GM12801 (cell line): ENCODE measurements around the gene B4GALT1.

Experiments used
- TF ChIP-seq, protein P1 (sequence below): IDR thresholded peaks from one replicate; pipeline ENCODE4 v1.5.1; 2011; ENCODE audit warnings: control low read depth; ENCODE audit not compliant: insufficient read length; ENCODE audit errors: extremely low read depth

B4GALT1 gene

DNA sequence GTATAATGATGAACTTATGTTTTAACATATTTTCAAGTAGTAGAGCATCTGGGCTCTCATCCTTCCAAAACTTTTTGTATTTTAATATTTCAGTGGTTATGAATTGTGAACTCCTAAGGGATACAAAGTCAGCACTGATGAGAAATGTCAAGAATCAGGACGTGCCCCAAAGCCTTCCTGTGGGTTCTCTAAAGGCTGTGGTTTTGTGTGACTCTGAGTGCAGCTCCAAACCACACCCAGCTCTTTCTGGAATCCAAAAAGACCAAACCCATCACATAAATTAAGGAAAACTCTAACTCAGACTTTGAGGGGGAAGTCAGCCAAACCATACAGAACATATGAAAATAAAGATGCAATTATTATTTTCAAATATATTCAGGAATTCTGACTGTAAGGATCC is 49.8 kb downstream of the B4GALT1 start:
- TF ChIP-seq, protein P1, sequence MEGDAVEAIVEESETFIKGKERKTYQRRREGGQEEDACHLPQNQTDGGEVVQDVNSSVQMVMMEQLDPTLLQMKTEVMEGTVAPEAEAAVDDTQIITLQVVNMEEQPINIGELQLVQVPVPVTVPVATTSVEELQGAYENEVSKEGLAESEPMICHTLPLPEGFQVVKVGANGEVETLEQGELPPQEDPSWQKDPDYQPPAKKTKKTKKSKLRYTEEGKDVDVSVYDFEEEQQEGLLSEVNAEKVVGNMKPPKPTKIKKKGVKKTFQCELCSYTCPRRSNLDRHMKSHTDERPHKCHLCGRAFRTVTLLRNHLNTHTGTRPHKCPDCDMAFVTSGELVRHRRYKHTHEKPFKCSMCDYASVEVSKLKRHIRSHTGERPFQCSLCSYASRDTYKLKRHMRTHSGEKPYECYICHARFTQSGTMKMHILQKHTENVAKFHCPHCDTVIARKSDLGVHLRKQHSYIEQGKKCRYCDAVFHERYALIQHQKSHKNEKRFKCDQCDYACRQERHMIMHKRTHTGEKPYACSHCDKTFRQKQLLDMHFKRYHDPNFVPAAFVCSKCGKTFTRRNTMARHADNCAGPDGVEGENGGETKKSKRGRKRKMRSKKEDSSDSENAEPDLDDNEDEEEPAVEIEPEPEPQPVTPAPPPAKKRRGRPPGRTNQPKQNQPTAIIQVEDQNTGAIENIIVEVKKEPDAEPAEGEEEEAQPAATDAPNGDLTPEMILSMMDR, result no peak

DNA sequence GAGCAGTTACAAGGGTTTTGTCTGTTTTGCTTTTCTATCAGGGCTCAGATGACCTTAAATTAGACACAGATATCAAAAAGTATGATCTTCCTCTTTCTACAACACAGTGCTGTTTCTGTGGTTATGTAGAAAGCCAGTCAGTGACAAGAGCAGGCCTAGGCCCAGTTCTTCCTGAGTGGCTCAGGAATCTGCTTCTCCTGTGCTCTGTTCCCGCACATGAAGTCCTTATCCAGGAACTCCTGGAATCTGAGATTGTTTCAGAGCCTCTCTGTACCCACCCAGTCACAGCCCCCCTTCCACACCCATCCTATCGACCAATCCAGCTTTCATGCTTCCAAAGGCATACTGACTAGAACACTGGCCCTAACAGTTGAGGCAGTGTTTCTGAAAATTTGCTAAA is 50.3 kb downstream of the B4GALT1 start:
- TF ChIP-seq, protein P1, result no peak

DNA sequence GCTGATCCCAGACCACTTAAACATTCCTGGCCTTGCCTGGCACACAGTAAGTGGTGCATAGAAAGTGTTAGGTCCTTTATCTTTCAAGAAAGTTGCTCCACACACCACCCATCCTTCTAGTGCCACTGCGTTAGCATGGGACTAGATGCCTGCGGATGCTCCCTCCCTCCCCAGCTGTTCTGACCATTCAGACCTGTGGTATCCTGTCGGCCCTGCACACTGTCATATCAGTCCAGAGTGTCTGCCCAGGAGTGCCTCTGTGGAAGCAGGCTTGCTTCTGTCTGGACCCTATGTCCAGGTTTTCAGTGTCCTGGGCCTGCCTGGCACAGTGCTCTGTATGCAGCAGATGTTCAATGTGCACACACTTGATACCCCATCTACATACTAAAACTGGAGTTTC is 52.4 kb downstream of the B4GALT1 start:
- TF ChIP-seq, protein P1, result no peak

DNA sequence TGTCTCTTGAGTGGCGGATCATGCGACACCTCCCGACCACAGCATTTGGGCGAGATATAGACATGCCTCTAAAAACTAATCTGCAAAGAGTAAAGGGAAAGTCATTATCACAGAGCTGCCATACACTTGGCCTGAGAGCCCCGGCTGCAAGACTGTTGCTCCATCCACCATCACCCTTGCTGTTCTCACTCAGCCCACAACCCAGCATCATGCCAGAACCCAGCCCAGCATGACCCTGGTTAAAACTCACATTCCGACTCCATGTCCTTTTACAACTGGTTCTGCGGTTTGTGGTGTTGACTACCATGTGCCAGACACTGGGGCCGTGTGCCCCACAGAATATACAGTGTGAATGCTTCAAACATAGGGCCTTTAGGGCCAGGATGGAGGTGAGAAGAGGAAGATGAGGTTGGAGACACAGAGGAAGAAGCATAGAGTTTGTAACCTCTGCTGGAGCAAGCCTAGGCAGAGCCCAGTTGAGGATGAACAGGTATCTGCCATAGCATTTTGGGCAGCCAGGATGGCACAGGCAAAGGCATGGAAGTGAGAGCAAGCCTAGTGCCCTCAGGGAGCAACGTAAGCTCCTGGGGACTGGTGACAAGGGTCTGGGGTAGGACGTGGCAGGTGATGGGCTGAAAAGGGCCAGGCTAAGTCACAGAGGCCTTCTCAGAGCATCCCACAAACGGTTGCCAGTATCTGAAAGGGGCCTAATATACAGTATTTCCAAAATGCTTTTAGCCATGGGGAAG is 53.2 kb downstream of the B4GALT1 start:
- TF ChIP-seq, protein P1, result no peak

DNA sequence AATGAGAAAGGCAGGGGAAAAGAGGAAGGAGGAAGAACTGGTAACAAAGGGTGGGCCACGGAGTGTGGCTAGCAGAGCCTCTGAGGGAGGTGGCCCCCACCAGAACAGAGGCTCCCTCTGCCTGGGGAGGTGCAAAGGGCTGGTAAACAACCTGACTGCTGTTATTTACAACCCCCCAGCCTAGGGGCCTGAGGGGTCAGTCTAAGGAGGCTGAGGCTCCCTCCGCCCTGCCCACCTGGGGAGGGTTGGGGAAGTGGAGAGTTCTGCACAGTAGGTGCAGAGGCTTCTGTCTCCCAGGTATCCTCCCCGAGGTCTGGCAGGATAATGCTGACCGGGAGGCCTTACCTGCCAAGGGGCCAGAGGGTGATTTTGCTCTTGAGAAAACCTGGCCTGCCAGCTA is 55.0 kb downstream of the B4GALT1 start:
- TF ChIP-seq, protein P1, result no peak

DNA sequence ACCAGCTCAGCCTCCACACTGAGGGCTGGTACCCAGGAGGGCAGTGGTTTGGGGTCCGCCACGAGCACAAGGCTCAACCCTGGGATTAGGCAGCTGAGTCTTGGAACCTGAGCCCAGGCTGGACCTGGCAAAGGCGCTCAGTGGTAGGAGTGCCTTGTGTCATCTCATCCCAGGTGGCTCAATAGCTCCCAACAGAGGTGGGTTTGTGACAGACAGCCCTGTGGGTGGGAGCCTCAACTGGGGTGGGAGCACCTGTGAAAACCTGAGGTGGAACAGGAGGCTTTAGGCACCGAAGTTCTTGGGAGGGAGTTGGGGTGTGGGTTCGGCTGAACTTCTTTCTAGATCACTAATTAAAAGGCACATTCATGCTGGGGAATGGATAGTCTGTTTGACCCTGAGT is 55.5 kb downstream of the B4GALT1 start:
- TF ChIP-seq, protein P1, result no peak

DNA sequence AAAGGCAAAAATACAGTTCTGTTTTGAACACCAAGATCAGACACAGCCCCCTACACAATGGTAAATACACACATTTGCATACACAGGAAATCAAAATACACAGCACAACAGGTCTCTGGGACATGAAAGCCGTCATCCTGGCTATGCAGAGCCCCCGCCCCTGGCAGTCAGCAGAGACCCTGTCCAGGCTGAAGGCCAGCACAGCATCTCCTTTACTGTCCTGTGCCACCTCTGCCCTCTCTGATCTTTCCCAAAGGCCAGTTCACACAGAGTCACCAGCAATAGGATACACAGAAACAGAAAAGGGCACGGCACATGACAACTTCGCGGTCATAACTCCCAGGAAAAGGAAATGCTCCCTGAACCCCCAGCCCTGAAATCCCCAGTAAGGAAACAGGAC is 56.5 kb downstream of the B4GALT1 start:
- TF ChIP-seq, protein P1, result no peak
